ENCODE data around the gene DGAT2.

DGAT2 gene

DNA sequence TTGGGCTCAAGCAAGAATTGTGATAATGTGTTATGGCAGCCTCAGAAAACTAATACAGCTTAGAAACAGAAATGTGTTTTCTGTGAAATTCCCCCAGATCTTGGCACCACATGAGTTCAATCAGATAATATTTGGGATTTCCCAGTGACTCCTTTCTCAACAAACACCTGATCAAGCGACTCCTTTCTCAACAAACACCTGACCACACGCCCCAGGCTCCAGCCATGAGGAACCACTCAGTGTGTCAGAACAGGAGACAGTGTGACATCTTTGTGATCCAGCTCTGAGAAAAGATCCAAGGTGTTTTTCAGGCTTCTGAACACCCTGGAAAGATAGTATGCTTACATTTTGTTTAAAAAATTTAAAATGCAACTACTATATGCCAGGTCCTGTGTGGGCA lies 44.5 kb downstream of the DGAT2 start:
- no peak overlapping the region for H3K27ac ChIP-seq
- ChIA-PET POLR2A (ENCODE audit: low non-redundant PET) (no interaction called here), CTCF (interaction anchor here (3.0 kb wide), 1 partner anchor 10 kb away, joined by 13 read pairs; no protein-coding TSS in a partner anchor)
- DNase-seq (ENCODE audit: low spot score) = no peak
- TF ChIP-seq, protein P1, sequence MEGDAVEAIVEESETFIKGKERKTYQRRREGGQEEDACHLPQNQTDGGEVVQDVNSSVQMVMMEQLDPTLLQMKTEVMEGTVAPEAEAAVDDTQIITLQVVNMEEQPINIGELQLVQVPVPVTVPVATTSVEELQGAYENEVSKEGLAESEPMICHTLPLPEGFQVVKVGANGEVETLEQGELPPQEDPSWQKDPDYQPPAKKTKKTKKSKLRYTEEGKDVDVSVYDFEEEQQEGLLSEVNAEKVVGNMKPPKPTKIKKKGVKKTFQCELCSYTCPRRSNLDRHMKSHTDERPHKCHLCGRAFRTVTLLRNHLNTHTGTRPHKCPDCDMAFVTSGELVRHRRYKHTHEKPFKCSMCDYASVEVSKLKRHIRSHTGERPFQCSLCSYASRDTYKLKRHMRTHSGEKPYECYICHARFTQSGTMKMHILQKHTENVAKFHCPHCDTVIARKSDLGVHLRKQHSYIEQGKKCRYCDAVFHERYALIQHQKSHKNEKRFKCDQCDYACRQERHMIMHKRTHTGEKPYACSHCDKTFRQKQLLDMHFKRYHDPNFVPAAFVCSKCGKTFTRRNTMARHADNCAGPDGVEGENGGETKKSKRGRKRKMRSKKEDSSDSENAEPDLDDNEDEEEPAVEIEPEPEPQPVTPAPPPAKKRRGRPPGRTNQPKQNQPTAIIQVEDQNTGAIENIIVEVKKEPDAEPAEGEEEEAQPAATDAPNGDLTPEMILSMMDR (conservative IDR thresholded peaks at IDR 0.05; ENCODE audit: low read depth) = no peak

DNA sequence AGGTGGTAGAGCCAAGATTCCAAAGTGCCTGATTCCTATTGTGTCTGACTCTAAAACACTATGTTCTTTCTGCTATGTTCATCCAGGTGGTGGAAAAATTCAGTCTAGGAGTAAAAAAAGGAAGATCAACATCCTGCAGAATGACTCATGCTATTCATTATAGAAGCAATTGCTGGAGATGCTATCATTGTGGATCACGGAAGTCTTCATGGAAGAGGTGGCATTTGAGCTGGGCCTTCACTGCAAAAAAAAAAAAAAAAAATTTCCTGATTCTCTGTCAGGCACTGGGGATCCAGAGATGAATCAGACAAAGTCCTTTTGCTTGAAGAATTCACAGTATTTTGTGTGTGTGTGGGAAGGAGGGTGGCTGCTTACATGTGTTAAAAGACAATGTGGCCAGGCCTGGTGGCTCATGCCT lies 45.1 kb downstream of the DGAT2 start:
- ChIA-PET CTCF (interaction anchor here (0.7 to 3.0 kb wide), 2 partner anchors 11 to 310 kb away, joined by 6 to 13 read pairs; no protein-coding TSS in a partner anchor), POLR2A (ENCODE audit: low non-redundant PET) (no interaction called here)
- DNase-seq (ENCODE audit: low spot score) = no peak
- TF ChIP-seq, protein P1 (conservative IDR thresholded peaks at IDR 0.05; ENCODE audit: low read depth) = no peak
- H3K27ac ChIP-seq = peak overlapping the region; percentile 86

DNA sequence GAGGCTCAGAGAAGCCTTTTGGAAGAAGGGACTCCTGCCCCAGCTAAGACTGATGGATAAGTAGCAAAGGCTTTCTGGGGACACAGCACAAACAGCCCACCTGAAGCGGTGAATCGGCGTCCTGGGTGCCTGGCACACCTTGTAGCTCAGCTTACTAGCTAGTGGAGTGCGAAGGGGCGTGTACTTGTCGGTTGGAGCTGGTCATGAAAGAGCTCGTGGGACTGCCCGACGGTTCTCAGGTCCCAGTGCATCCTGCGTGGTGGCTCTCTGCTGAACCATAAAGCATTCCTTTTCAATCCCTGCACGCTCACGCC lies 45.7 kb downstream of the DGAT2 start:
- POLR2A ChIA-PET (ENCODE audit: low non-redundant PET) = no interaction called here
- TF ChIP-seq, protein P1 (conservative IDR thresholded peaks at IDR 0.05; ENCODE audit: low read depth) = no peak
- DNase-seq (ENCODE audit: low spot score) = no peak
- peak overlapping the region; percentile 86 for H3K27ac ChIP-seq
- CTCF ChIA-PET = no interaction called here

DNA sequence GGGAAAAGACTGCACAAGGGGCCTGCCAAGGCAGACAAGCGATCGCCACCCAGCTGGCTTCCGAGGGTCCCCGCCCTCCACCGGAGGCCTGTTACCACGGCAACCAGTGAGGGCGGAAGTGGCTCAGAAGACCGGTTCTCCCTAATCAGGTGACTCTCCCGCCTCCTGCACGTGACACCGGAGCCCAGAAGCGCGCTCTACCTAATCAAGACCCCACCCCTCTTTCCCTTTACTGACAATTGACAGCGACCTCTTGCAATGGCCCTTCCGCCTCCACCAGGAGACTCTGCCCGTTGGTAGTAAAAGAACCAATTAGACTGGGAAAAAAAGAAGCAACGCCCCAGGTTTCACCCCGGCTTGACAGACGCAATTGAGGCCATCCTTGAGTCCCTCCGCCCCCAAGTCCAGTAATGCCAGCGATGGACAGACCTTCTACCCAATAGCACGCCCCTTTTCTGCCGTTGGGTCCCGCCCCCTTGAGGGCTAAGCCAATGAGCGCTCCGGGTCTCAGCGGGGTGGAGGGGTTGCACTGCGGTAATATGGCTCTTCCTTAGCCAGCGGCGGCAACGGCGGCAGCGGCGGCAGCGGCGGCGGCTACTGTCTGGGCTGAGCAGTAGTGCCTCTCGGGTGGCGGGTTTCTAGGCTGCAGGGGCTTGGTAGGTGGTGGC lies 46.2 kb downstream of the DGAT2 start, which contains the start of gene UVRAG:
Gene UVRAG (plus strand): TSS at position 534 of the 668 bp plus-strand sequence. CDS start 198 bp downstream, outside the sequence.
- peak within 1 kb of the TSS; percentile 86 for H3K27ac ChIP-seq
- TF ChIP-seq, protein P1 (conservative IDR thresholded peaks at IDR 0.05; ENCODE audit: low read depth) = no peak
- ChIA-PET CTCF (interaction anchor here (0.7 kb wide), 1 partner anchor 674 kb away, joined by 3 read pairs; no protein-coding TSS in a partner anchor), POLR2A (ENCODE audit: low non-redundant PET) (interaction anchor here (0.5 to 0.6 kb wide), 2 partner anchors 25 to 792 kb away, joined by 3 to 4 read pairs; no protein-coding TSS in a partner anchor)
- DNase-seq (ENCODE audit: low spot score) = peak; percentile 100

DNA sequence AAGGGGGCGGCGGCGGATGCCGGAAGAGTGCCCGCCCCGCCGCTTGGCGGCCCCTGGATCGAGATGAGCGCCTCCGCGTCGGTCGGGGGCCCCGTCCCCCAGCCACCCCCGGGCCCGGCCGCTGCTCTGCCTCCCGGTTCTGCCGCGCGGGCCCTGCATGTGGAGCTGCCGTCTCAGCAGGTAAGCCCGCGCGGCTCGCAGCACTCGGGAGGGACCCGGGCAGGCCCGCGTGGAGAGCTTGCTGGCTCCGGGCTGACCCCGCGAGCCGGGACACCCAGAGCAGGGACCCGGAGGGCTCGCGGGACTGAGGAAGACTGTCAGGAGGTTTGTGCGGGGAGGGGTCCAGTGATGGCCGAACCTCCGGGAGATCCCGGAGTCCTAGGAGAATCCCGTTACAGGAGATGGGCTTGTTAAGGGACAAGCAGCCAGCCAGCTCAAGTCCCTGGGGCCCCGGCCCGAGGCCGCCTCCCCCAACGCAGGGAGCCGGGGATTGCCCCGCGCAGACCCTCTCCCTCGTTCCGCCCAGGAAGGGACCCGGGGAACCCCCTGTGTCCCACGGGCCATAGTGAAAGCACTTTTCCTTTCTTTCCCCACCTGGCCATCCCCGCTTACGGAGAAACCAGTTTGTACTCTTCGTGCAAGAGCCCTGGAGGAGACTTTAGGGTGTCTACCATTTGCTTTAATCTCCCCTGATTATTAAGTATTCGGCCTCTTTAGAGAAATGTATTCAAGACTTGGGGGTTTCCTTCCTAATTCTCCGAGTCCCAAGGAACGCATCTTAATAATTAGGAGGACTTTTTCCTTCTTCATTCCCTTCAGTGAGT lies 47.0 kb downstream of the DGAT2 start:
- peak; percentile 55 for DNase-seq (ENCODE audit: low spot score)
- CTCF ChIA-PET = interaction anchor here (0.6 to 0.7 kb wide), 2 partner anchors 675 to 990 kb away, joined by 3 read pairs; no protein-coding TSS in a partner anchor
- POLR2A ChIA-PET (ENCODE audit: low non-redundant PET) = interaction anchor here (0.5 to 0.6 kb wide), 2 partner anchors 24 to 791 kb away, joined by 3 to 4 read pairs; no protein-coding TSS in a partner anchor
- TF ChIP-seq, protein P1 (conservative IDR thresholded peaks at IDR 0.05; ENCODE audit: low read depth) = no peak
- peak overlapping the region; percentile 86 for H3K27ac ChIP-seq

DNA sequence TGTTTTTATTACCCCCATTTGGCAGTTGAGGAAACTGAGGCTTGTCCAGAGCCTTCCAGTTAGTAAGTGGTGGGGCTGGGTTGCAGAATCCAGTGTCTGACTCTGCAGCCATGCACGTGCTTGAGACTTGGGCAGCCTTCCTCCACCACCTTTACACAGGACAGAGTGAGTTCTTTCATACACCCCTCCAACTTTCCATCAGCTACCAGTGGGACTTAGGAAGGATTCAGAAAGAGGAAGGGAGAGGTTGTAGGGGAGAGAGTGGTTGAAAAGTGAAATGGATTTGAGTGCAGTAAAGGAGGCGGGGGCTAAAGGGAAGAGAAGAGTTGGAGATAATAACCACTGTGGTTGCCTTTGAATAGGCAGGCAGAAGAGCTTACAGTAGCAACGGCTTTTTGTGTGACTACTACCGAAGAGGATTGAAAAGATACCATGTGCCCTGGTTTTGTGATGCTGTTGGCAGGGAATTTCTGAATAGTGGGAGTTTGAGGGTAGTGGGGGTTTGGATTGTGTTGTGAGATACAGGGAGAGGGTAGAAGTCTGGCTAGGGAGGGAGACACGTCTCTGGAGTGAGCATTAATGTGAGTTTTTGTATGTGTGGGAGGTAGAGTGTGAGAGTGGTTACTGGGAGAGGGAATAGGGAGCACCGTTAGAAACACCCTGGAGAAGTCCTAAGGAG lies 48.1 kb downstream of the DGAT2 start:
- TF ChIP-seq, protein P1 (conservative IDR thresholded peaks at IDR 0.05; ENCODE audit: low read depth) = no peak
- DNase-seq (ENCODE audit: low spot score) = no peak
- CTCF ChIA-PET = interaction anchor here (0.5 to 1.5 kb wide), 3 partner anchors 92 to 991 kb away, joined by 3 to 4 read pairs (median 4); no protein-coding TSS in a partner anchor
- POLR2A ChIA-PET (ENCODE audit: low non-redundant PET) = interaction anchor here (0.6 kb wide), 1 partner anchor 553 kb away, joined by 6 read pairs; no protein-coding TSS in a partner anchor
- no peak overlapping the region for H3K27ac ChIP-seq
